Gastrocnemius medialis (tissue), 4 donors: ENCODE data around the gene IL31. TPM values are rescaled to one million over a fixed set of nuclear protein-coding genes. Genes with fewer than 3 reads are reported as not detected.
A peak's percentile ranks its signal among the peaks of the same experiment; 100 is the strongest.

ENCODE experiments used
- ATAC-seq, 2 donors: fragments of 150-250 bp; one replicate each; pipeline ENCODE4 v1.9.1; 2016
- DNase-seq, 2 donors: peaks; one replicate each; pipeline ENCODE4 v3.0.0-alpha.2; 2019
- H3K27ac ChIP-seq, 4 donors: fragments of 200-600 bp; sonication (generic); 1 replicate in 1 of 4; 2 replicates in 3 of 4; pipeline ENCODE4 v1.5.1; 2016 to 2018; ENCODE audit warnings: mild to moderate bottlenecking in 2 of 4, moderate library complexity in 1 of 4
- H3K27me3 ChIP-seq, 3 donors: fragments of 200-600 bp; sonication (generic) in 2 of 3; 1 replicate in 1 of 3; 2 replicates in 2 of 3; pipeline versions ENCODE4 v1.5.1 to v1.6.0; 2016 to 2019; ENCODE audit warnings: mild to moderate bottlenecking in 1 of 3, moderate library complexity in 1 of 3
- H3K36me3 ChIP-seq, 2 donors: fragments of 200-600 bp; sonication (generic) in 1 of 2; one replicate each; pipeline ENCODE4 v1.5.1; 2017 to 2018
- H3K4me1 ChIP-seq, 2 donors: fragments of 200-600 bp; sonication (generic) in 1 of 2; one replicate each; pipeline ENCODE4 v1.5.1; 2016 to 2017; ENCODE audit warnings: mild to moderate bottlenecking in 2 of 2
- H3K4me3 ChIP-seq, 4 donors: fragments of 200-600 bp; sonication (generic) in 3 of 4; 1 replicate in 1 of 4; 2 replicates in 3 of 4; pipeline ENCODE4 v1.5.1; 2016 to 2019; ENCODE audit warnings: mild to moderate bottlenecking in 2 of 4
- H3K9me3 ChIP-seq, 3 donors: fragments of 200-600 bp; sonication (generic) in 2 of 3; 1 replicate in 1 of 3; 2 replicates in 2 of 3; pipeline ENCODE4 v1.5.1; 2016 to 2019
- POLR2A ChIP-seq, 2 donors: fragments of 450-650 bp; IDR thresholded peaks; one replicate each; pipeline ENCODE4 v1.6.1; 2017; ENCODE audit warnings: antibody characterized with exemption in 2 of 2, mild to moderate bottlenecking in 2 of 2, moderate library complexity in 2 of 2
- in situ Hi-C, 4 donors: fragments of 200-750 bp; cut with MboI; loops; one replicate each; pipeline versions ENCODE4 v1.15.0 to v1.8.0; 2017; ENCODE audit warnings: low sequenced_read_pairs in 4 of 4
- intact Hi-C: fragments of 100-400 bp; cut with DNase I; formaldehyde crosslinking; loops from one replicate; pipeline ENCODE4 v1.15.1; 2023; ENCODE audit warnings: low total_unique reads
- total RNA-seq, 4 donors: library from RNA; depleted of rRNA; stranded (reverse); fragments of >200 nt; gene quantifications; one replicate each; pipeline versions ENCODE4 v1.1.0 to v1.2.3, GENCODE V29; 2016
- TF ChIP-seq, protein P1 (sequence below), 5 experiments: fragments of 450-650 bp in 3 of 5; fragments of 200-600 bp in 2 of 5; sonication (generic) in 2 of 5; IDR thresholded peaks in 4 of 5; conservative IDR thresholded peaks in 1 of 5; 1 replicate in 4 of 5; 2 replicates in 1 of 5; pipeline ENCODE4 v1.5.1; 2016 to 2019; ENCODE audit warnings: antibody characterized with exemption in 5 of 5, mild to moderate bottlenecking in 3 of 5, moderate library complexity in 3 of 5

IL31 gene
- total RNA-seq, 4 donors from 2014 or later, result not detected

DNA sequence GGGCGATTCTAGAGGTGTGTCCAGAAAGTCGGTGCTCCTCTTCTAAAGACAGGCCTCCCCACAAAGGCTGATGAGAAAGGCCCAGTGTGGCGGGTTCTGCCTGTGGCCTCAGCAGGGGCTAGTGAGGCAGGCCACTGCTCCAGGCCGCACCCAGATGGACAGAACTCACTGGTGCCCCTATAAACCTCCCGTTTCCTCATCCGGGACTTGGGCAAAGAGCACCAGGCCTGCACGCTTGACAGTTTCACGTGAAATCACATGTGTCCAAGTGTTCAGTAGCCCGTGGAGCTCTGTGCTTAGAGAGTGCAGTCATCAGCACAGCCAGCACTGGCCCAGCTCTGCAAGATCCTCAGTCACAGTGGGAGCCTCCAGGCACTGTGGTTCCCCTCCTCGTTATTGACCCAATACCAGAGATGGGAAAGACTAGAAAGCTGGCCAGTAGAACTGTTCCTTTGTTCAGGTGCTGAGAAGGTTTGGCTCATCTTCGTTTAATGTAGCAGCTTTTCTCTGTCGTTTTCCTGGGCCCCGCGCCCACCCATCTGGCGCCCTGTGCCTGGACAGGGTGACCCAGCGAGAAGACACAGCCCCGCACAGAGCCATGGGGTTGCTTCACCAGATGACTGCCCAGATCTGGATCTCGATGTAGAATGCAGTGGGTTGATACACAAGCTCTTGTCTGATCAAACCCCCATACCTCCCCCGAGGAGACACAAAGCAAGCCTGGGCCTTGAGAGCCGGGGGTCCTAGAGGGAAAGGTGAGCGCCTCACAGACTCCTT is 26.3 kb downstream of the IL31 start:
- H3K4me3 ChIP-seq, result no peak overlapping the region
- ATAC-seq (no peak), DNase-seq (no peak)
- H3K9me3 ChIP-seq, result no peaks in the 10 kb centered on the region
- H3K36me3 ChIP-seq, result peaks cover 0 to 27% of the 10 kb centered on the region in 2 donors
- H3K4me1 ChIP-seq, result peaks cover 10 to 13% of the 10 kb centered on the region in 2 donors
- no peak overlapping the region for H3K27ac ChIP-seq
- intact Hi-C loops (no loop called here), in situ Hi-C loops (no loop called here)
- H3K27me3 ChIP-seq, result no peaks in the 10 kb centered on the region
- TF ChIP-seq, protein P1, sequence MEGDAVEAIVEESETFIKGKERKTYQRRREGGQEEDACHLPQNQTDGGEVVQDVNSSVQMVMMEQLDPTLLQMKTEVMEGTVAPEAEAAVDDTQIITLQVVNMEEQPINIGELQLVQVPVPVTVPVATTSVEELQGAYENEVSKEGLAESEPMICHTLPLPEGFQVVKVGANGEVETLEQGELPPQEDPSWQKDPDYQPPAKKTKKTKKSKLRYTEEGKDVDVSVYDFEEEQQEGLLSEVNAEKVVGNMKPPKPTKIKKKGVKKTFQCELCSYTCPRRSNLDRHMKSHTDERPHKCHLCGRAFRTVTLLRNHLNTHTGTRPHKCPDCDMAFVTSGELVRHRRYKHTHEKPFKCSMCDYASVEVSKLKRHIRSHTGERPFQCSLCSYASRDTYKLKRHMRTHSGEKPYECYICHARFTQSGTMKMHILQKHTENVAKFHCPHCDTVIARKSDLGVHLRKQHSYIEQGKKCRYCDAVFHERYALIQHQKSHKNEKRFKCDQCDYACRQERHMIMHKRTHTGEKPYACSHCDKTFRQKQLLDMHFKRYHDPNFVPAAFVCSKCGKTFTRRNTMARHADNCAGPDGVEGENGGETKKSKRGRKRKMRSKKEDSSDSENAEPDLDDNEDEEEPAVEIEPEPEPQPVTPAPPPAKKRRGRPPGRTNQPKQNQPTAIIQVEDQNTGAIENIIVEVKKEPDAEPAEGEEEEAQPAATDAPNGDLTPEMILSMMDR (IDR thresholded peaks at IDR 0.05 in 4 of 5, conservative IDR thresholded peaks at IDR 0.05 in 1 of 5), result no peak
- no peak for TF ChIP-seq POLR2A (IDR thresholded peaks at IDR 0.05)

DNA sequence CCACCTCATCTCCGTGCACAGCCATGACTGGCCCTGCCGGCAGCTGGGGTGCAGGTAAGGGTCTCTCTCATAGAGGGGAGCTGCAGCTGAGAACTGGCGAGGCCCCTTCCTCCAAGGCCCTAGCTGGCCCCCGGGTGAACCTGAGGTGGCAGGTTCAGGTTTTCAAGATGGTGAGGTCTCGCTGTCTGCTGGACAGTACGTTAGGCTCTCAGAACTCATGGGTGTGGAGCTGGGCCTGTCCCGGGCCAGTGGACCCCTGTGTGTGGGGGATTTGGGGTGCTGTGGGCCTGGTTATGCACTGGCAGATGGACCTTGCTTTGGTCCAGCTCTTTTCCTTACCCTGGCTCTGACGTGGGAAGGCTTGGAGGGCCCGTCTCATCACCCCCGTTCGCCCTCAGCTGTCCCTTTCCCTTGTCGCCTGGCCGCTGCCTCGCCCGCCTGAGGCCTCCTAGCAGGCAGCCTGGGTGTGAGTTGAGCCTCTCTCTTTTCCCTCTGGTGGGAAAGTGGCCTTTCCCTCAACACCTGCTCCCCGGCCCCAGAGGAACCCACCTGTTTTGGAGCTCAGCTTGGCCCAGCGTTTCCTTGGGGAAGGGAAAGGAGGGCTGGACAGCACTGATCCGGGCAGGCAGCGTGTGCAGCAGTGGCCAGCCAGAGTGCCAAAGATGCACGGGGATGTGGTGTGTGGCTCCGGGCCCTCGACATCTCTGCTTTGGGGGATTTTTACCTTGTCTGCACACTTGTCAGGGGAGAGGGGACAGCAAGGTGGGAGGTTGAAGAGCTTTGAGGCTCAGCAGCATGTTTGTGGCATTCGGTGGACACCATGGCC is 28.3 kb downstream of the IL31 start:
- DNase-seq (no peak), ATAC-seq (no peak)
- TF ChIP-seq POLR2A (IDR thresholded peaks at IDR 0.05), result no peak
- TF ChIP-seq, protein P1 (IDR thresholded peaks at IDR 0.05 in 4 of 5, conservative IDR thresholded peaks at IDR 0.05 in 1 of 5), result no peak
- Histone ChIP-seq H3K27ac (no peak overlapping the region), H3K36me3 (peaks cover 0 to 43% of the 10 kb centered on the region in 2 donors), H3K27me3 (no peaks in the 10 kb centered on the region), H3K4me3 (no peak overlapping the region), H3K4me1 (peaks cover 28 to 31% of the 10 kb centered on the region in 2 donors), H3K9me3 (no peaks in the 10 kb centered on the region)
- intact Hi-C loops, result no loop called here
- in situ Hi-C loops, result no loop called here

DNA sequence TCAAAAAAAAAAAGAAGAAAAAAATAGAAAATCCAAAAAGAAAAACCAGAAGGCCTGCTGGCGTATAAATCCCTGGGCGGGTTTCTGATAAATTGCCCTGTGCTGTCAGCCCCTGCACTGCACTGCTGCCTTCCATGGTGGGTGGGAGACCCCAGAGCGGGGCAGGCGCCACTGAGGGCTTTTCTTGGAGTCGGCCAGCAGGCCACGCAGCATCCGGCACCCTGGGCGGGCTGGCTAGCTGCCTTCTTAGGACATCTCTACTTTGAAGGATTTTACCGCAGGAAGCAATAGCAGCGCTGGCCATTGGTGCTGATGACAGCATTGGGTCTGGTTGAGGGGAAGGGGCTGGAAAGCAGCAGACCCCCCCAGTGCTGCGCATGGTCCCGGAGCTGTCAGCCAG is 29.1 kb downstream of the IL31 start:
- no peak for ATAC-seq

DNA sequence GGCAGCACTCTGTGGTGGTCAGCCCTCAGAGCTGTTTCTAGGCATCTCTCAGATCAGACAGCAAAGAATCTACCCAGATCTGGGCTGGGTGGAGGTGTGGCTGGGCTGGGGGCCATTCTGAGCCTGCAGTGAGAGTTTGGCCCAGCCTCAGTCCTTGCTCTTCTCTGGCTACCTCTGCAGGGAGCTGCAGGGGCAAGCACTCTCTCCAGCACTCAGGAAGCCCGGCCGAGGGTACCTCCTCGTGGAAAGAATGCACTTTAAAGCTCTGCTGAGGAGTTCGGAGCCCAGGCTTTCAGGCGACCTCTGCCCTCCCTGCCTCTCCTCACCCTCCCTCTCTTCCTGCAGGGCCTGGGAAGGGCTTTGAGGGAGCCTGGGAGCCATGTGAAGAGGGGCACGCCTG is 31.2 kb downstream of the IL31 start:
- in situ Hi-C loops, result no loop called here

More for the DNA sequence above, 29.1 kb downstream of the IL31 start:
- intact Hi-C loops (loop anchor here (5.0 kb wide), 1 partner anchor 37 kb away; the partner anchor contains the start of gene LRRC43), in situ Hi-C loops (no loop called here)
- TF ChIP-seq, protein P1 (IDR thresholded peaks at IDR 0.05 in 4 of 5, conservative IDR thresholded peaks at IDR 0.05 in 1 of 5), result no peak
- no peak for TF ChIP-seq POLR2A (IDR thresholded peaks at IDR 0.05)
- H3K9me3 ChIP-seq, result no peaks in the 10 kb centered on the region
- no peak overlapping the region for H3K4me3 ChIP-seq
- H3K27me3 ChIP-seq, result no peaks in the 10 kb centered on the region
- DNase-seq, result no peak
- H3K36me3 ChIP-seq, result peaks cover 0 to 47% of the 10 kb centered on the region in 2 donors
- H3K4me1 ChIP-seq, result peaks cover 32 to 37% of the 10 kb centered on the region in 2 donors
- peak overlapping the region in 1 of 4 donors; percentile 88 for H3K27ac ChIP-seq

More for the DNA sequence above, 31.2 kb downstream of the IL31 start:
- H3K27ac ChIP-seq, result peak overlapping the region; percentile 81 to 93 (median 90)
- intact Hi-C loops, result loop anchor here (5.0 kb wide), 1 partner anchor 39 kb away; the partner anchor contains the start of gene LRRC43
- DNase-seq (no peak), ATAC-seq (no peak)
- no peak overlapping the region for H3K4me3 ChIP-seq
- H3K9me3 ChIP-seq, result no peaks in the 10 kb centered on the region
- TF ChIP-seq POLR2A (IDR thresholded peaks at IDR 0.05), result no peak
- TF ChIP-seq, protein P1 (IDR thresholded peaks at IDR 0.05 in 4 of 5, conservative IDR thresholded peaks at IDR 0.05 in 1 of 5), result no peak
- peaks cover 32 to 39% of the 10 kb centered on the region in 2 donors for H3K4me1 ChIP-seq
- H3K36me3 ChIP-seq, result peaks cover 0 to 68% of the 10 kb centered on the region in 2 donors
- H3K27me3 ChIP-seq, result no peaks in the 10 kb centered on the region
